Transverse colon (tissue), 4 donors: ENCODE measurements around the gene ZNF366. TPM values are rescaled to one million over a fixed set of nuclear protein-coding genes. Genes with fewer than 3 reads are reported as not detected.
A peak's percentile ranks its signal among the peaks of the same experiment; 100 is the strongest.

Experiments used
- DNase-seq: peaks from one replicate; pipeline ENCODE4 v3.0.0-alpha.2; 2019
- H3K27ac ChIP-seq, 4 donors: fragments of 200-600 bp; sonication (generic); 2 replicates each; pipeline ENCODE4 v1.5.1; 2016 to 2018; ENCODE audit warnings: inconsistent platforms in 4 of 4
- H3K27me3 ChIP-seq: fragments of 200-600 bp; sonication (generic); 2 replicates; pipeline ENCODE4 v1.5.1; 2017; ENCODE audit warnings: inconsistent platforms
- H3K36me3 ChIP-seq, 4 donors: fragments of 200-600 bp; sonication (generic); 2 replicates each; pipeline ENCODE4 v1.5.1; 2017 to 2019; ENCODE audit warnings: inconsistent platforms in 4 of 4
- H3K4me1 ChIP-seq, 4 donors: fragments of 200-600 bp; sonication (generic); 2 replicates each; pipeline ENCODE4 v1.5.1; 2017 to 2020; ENCODE audit warnings: inconsistent platforms in 4 of 4
- H3K4me3 ChIP-seq, 4 donors: fragments of 200-600 bp; sonication (generic); 1 replicate in 1 of 4; 2 replicates in 3 of 4; pipeline versions ENCODE4 v1.5.1 to v1.6.1; 2017 to 2019; ENCODE audit warnings: inconsistent platforms in 4 of 4
- H3K9me3 ChIP-seq, 2 donors: fragments of 200-600 bp; sonication (generic); 2 replicates each; pipeline ENCODE4 v1.5.1; 2017 to 2019; ENCODE audit warnings: inconsistent platforms in 2 of 2
- CTCF ChIP-seq, 5 experiments: fragments of 200-600 bp in 3 of 5; fragments of 450-650 bp in 2 of 5; sonication (generic) in 3 of 5; IDR thresholded peaks; 1 replicate in 2 of 5; 2 replicates in 3 of 5; pipeline ENCODE4 v1.5.1; 2016 to 2017; ENCODE audit warnings: antibody characterized with exemption in 5 of 5, inconsistent platforms in 3 of 5, mild to moderate bottlenecking in 2 of 5, moderate library complexity in 1 of 5
- EP300 ChIP-seq: sonication (generic); formaldehyde crosslinking; IDR thresholded peaks from one replicate; pipeline ENCODE4 v1.6.1; 2017; ENCODE audit warnings: antibody characterized with exemption, low read depth
- POLR2A ChIP-seq: fragments of 450-650 bp; IDR thresholded peaks from one replicate; pipeline ENCODE4 v1.6.1; 2016; ENCODE audit warnings: antibody characterized with exemption, mild to moderate bottlenecking, moderate library complexity
- POLR2AphosphoS5 ChIP-seq, 3 donors: sonication (generic); formaldehyde crosslinking; IDR thresholded peaks; one replicate each; pipeline ENCODE4 v1.6.1; 2016; ENCODE audit warnings: antibody characterized with exemption in 3 of 3
- WGBS, 2 donors: methylation state at CpG; one replicate each; pipeline ENCODE4 v1.1.5; 2018; ENCODE audit warnings: low coverage in 1 of 2; 5-methylcytosine and 5-hydroxymethylcytosine counted together
- in situ Hi-C, 4 donors: fragments of 200-750 bp; cut with MboI; loops; one replicate each; pipeline versions ENCODE4 v1.15.0 to v1.15.1; 2017; ENCODE audit warnings: low sequenced_read_pairs in 3 of 4, low pct_ligation_motif_present in 1 of 4, low pct_unique_long_range_greater_than_20kb in 1 of 4
- intact Hi-C: fragments of 100-400 bp; cut with DNase I; formaldehyde crosslinking; loops from one replicate; pipeline ENCODE4 v1.15.1; 2023; ENCODE audit warnings: low total_unique reads
- total RNA-seq, 4 donors: library from RNA; depleted of rRNA; stranded (reverse); fragments of >200 nt; gene quantifications; one replicate each; pipeline ENCODE4 v1.1.0, GENCODE V29; 2016

Gene ZNF366
- total RNA-seq, 4 donors from 2014 or later: 0.40 to 1.4 (median 0.72) TPM

DNA sequence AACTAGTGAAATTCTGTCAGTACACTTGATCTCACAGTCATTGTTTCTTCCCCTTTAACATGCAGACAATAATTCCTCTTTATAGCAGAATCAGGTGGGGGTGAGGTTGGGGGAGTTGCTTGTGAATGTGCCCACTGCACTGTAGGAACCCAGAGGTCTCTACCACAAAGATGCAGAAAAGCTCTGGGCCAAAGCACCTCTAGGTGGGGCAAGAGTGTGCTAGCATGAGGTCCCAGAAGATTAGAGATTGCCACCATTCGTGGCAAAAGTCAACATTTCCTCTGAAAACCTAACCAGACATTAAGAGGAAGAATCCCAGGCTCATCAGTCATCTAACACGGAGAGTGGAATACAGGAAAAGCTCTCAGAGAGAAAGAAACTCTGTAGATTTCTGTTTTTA lies 112.5 kb downstream of the ZNF366 start:
- peak in 3 of 5 experiments; percentile 12 to 25 (median 18) for TF ChIP-seq CTCF (IDR thresholded peaks at IDR 0.05)
- TF ChIP-seq EP300: no peak
- H3K27ac ChIP-seq: no peak overlapping the region
- no peak overlapping the region for H3K4me3 ChIP-seq
- peak; percentile 11 for DNase-seq
- 18 to 22% methylated on average over 2 of the region's 2 CpGs for whole genome bisulfite sequencing, 2 donors
- intact Hi-C loops: no loop called here
- H3K36me3 ChIP-seq: no peaks in the 10 kb centered on the region
- no peaks in the 10 kb centered on the region for H3K27me3 ChIP-seq
- peaks cover 0 to 6% (median 0%) of the 10 kb centered on the region in 4 donors for H3K4me1 ChIP-seq
- no peaks in the 10 kb centered on the region for H3K9me3 ChIP-seq
- in situ Hi-C loops: no loop called here

DNA sequence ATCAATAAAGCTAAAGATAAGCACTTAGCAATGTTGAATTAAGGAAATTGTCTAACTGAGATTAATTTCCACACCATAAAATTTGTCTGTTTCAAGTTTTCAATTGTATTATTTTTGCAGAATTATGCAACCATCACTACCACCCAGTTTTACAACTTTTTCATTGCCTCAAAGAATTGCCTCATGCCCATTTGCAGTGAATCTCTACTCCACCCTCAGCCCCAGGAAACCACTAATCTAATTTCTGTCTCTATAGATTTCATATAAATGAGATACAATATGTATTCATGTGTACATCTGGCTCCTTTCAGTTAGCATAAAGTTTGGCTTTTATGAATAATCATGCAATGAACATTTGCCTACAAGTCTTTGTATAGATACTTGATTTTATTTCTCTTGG lies 114.2 kb downstream of the ZNF366 start:
- H3K27me3 ChIP-seq: no peaks in the 10 kb centered on the region
- no peak overlapping the region for H3K4me3 ChIP-seq
- in situ Hi-C loops (no loop called here), intact Hi-C loops (no loop called here)
- H3K36me3 ChIP-seq: no peaks in the 10 kb centered on the region
- DNase-seq: no peak
- H3K4me1 ChIP-seq: peaks cover 0 to 6% (median 0%) of the 10 kb centered on the region in 4 donors
- TF ChIP-seq POLR2AphosphoS5 (IDR thresholded peaks at IDR 0.05) (no peak), CTCF (IDR thresholded peaks at IDR 0.05) (no peak), POLR2A (no peak), EP300 (no peak)
- H3K9me3 ChIP-seq: no peaks in the 10 kb centered on the region
- H3K27ac ChIP-seq: peak overlapping the region in 1 of 4 donors; percentile 11

Other genes starting within 250 kb of the ZNF366 start
- gene MRPS27, start 187.2 kb downstream of the ZNF366 start, total RNA-seq: 10 to 100 TPM; 14.3 to 34.7 (median 27.9) TPM
- 1 to 10 TPM; 1.5 to 9.5 (median 2.9) TPM for gene PTCD2, start 187.0 kb downstream of the ZNF366 start, total RNA-seq